Measurements from ENCODE around the gene TLK1. TPM values are rescaled to one million over a fixed set of nuclear protein-coding genes. Genes with fewer than 3 reads are reported as not detected.

TLK1 gene
- total RNA-seq, 2 experiments from 2014 or later: 53.9 to 56.0 TPM

DNA sequence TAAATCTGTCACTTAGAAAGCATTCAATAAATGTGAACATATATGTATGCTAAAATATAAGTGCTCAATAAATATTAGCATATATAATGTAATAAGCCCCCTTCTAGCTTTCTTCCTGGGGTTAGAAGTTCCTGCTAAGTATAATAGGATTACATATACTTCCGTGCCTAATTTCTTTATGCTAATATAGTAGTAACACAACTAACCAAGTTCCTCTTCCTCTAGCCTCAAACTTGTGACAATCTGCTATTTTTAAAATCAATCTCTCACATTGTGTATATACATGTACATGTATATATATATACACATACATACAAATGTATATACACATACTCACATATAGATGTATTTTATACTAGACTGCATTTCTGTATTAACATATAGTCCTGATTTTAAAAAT, 32.2 kb downstream of the TLK1 start:
- Mint-ChIP-seq H3K4me3 (no peak overlapping the region), H3K27ac (no peak overlapping the region), H3K27me3 (no peaks in the 10 kb centered on the region), H3K4me1 (ENCODE audit: low read depth) (peaks cover 36% of the 10 kb centered on the region), H3K36me3 (ENCODE audit: low read depth) (peaks cover 5% of the 10 kb centered on the region), H3K9me3 (no peaks in the 10 kb centered on the region)
- POLR2A ChIA-PET: no interaction called here
- intact Hi-C loops (cut with micrococcal nuclease): no loop called here
- DNase-seq: no peak
- TF ChIP-seq, protein P1, sequence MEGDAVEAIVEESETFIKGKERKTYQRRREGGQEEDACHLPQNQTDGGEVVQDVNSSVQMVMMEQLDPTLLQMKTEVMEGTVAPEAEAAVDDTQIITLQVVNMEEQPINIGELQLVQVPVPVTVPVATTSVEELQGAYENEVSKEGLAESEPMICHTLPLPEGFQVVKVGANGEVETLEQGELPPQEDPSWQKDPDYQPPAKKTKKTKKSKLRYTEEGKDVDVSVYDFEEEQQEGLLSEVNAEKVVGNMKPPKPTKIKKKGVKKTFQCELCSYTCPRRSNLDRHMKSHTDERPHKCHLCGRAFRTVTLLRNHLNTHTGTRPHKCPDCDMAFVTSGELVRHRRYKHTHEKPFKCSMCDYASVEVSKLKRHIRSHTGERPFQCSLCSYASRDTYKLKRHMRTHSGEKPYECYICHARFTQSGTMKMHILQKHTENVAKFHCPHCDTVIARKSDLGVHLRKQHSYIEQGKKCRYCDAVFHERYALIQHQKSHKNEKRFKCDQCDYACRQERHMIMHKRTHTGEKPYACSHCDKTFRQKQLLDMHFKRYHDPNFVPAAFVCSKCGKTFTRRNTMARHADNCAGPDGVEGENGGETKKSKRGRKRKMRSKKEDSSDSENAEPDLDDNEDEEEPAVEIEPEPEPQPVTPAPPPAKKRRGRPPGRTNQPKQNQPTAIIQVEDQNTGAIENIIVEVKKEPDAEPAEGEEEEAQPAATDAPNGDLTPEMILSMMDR (IDR thresholded peaks at IDR 0.05): no peak
- ATAC-seq: no peak
- CTCF ChIA-PET: no interaction called here

DNA sequence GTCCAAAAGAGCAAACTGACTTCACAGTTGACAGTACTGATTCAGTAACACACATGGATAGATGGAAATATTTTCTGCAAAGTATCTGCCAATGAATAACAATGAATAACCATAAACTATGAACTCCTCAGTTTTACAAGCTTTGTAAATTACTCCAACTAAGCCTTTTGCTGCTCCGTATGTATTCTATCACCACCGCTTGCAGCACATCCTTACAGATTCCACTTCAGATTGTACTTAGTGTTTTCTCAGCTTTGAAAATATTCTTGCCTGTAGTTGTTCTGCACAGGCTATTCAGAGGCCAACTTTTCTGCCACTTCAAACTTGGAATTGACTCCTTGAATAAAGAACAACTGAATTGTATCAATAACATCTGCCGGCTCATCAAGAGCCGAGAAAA, 36.2 kb downstream of the TLK1 start:
- intact Hi-C loops (cut with micrococcal nuclease): no loop called here

GRCh38 chr2:171109571-171109970, 51.1 kb downstream of the TLK1 start:
- ChIA-PET POLR2A (interaction anchor here (1.1 kb wide), 1 partner anchor 126 kb away, joined by 3 read pairs; no protein-coding TSS in a partner anchor), CTCF (interaction anchor here (1.8 kb wide), 1 partner anchor 23 kb away, joined by 5 read pairs; no protein-coding TSS in a partner anchor)
- ATAC-seq (no peak), DNase-seq (no peak)
- TF ChIP-seq, protein P1 (IDR thresholded peaks at IDR 0.05): no peak
- intact Hi-C loops (cut with micrococcal nuclease): no loop called here
- Mint-ChIP-seq H3K27me3 (no peaks in the 10 kb centered on the region), H3K27ac (no peak overlapping the region), H3K9me3 (peaks cover 3% of the 10 kb centered on the region), H3K36me3 (ENCODE audit: low read depth) (peaks cover 49% of the 10 kb centered on the region), H3K4me3 (no peak overlapping the region), H3K4me1 (ENCODE audit: low read depth) (peaks cover 39% of the 10 kb centered on the region)

More for the DNA sequence above, 36.2 kb downstream of the TLK1 start:
- H3K36me3 Mint-ChIP-seq (ENCODE audit: low read depth): peaks cover 3% of the 10 kb centered on the region
- ATAC-seq (no peak), DNase-seq (no peak)
- no peaks in the 10 kb centered on the region for H3K27me3 Mint-ChIP-seq
- H3K4me3 Mint-ChIP-seq: no peak overlapping the region
- H3K9me3 Mint-ChIP-seq: no peaks in the 10 kb centered on the region
- TF ChIP-seq, protein P1 (IDR thresholded peaks at IDR 0.05): no peak
- H3K27ac Mint-ChIP-seq: no peak overlapping the region
- peaks cover 35% of the 10 kb centered on the region for H3K4me1 Mint-ChIP-seq (ENCODE audit: low read depth)
- POLR2A ChIA-PET: interaction anchor here (0.6 kb wide), 1 partner anchor 301 kb away, joined by 3 read pairs; no protein-coding TSS in a partner anchor
- CTCF ChIA-PET: interaction anchor here (0.9 to 1.5 kb wide), 5 partner anchors 9 to 152 kb away, joined by 3 to 5 read pairs (median 3); no protein-coding TSS in a partner anchor

DNA sequence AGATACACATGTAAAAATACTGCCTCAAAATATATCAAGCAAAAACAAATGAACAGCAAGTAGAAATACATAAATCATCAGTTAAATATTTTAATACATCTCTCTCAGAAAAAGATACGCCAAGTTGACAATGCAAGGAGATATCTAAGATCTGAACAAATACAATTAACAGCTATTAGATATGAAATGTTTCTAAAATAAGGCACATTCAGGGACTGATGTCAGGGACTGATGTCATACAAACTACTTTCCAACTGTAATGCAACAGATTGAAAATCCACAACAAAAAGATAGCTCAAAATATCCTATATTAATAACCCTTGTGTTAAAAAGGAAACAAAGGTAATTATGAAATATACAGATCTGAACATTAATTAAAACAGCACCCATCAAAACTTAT, 51.7 kb downstream of the TLK1 start:
- H3K4me1 Mint-ChIP-seq (ENCODE audit: low read depth): peaks cover 40% of the 10 kb centered on the region

GRCh38 chr2:171107803-171108202, 52.9 kb downstream of the TLK1 start:
- CTCF ChIA-PET: no interaction called here
- H3K27ac Mint-ChIP-seq: no peak overlapping the region
- H3K36me3 Mint-ChIP-seq (ENCODE audit: low read depth): peaks cover 47% of the 10 kb centered on the region

More for the DNA sequence above, 51.7 kb downstream of the TLK1 start:
- intact Hi-C loops (cut with micrococcal nuclease): no loop called here
- H3K27ac Mint-ChIP-seq: peak overlapping the region; percentile 0
- peaks cover 47% of the 10 kb centered on the region for H3K36me3 Mint-ChIP-seq (ENCODE audit: low read depth)
- ChIA-PET CTCF (interaction anchor here (0.6 to 1.8 kb wide), 2 partner anchors 14 to 22 kb away, joined by 4 to 5 read pairs; no protein-coding TSS in a partner anchor), POLR2A (interaction anchor here (1.1 kb wide), 1 partner anchor 125 kb away, joined by 3 read pairs; no protein-coding TSS in a partner anchor)
- ATAC-seq: no peak
- H3K27me3 Mint-ChIP-seq: no peaks in the 10 kb centered on the region
- DNase-seq: no peak
- TF ChIP-seq, protein P1 (IDR thresholded peaks at IDR 0.05): no peak
- H3K9me3 Mint-ChIP-seq: peaks cover 3% of the 10 kb centered on the region
- no peak overlapping the region for H3K4me3 Mint-ChIP-seq

More at GRCh38 chr2:171107803-171108202, 52.9 kb downstream of the TLK1 start:
- intact Hi-C loops (cut with micrococcal nuclease): no loop called here
- no peak for DNase-seq
- Mint-ChIP-seq H3K4me3 (no peak overlapping the region), H3K4me1 (ENCODE audit: low read depth) (peaks cover 49% of the 10 kb centered on the region), H3K27me3 (no peaks in the 10 kb centered on the region), H3K9me3 (peaks cover 3% of the 10 kb centered on the region)
- ATAC-seq: no peak
- POLR2A ChIA-PET: no interaction called here
- TF ChIP-seq, protein P1 (IDR thresholded peaks at IDR 0.05): no peak
